ENCODE measurements around the gene BGN.

BGN gene

GRCh38 chrX:153490217-153490930 is 4.4 kb upstream of the BGN start:
- TF ChIP-seq REST (IDR thresholded peaks at IDR 0.05; ENCODE audit: low read depth) (no peak), TEAD4 (IDR thresholded peaks at IDR 0.05) (no peak), MAX (IDR thresholded peaks at IDR 0.05) (no peak), TAF1 (IDR thresholded peaks at IDR 0.05; ENCODE audit: low read depth) (no peak), CREB1 (IDR thresholded peaks at IDR 0.05; ENCODE audit: low read depth) (no peak), FOXM1 (IDR thresholded peaks at IDR 0.05; ENCODE audit: borderline replicate concordance, low read depth) (no peak), EGR1 (IDR thresholded peaks at IDR 0.05) (no peak), EP300 (IDR thresholded peaks at IDR 0.05; ENCODE audit: borderline replicate concordance) (no peak), CEBPB (IDR thresholded peaks at IDR 0.05) (no peak), TCF12 (IDR thresholded peaks at IDR 0.05; ENCODE audit: low read depth) (no peak), NFIC (IDR thresholded peaks at IDR 0.05) (no peak), RAD21 (IDR thresholded peaks at IDR 0.05; ENCODE audit: low read depth) (no peak), YY1 (IDR thresholded peaks at IDR 0.05; ENCODE audit: low read depth) (no peak), USF1 (IDR thresholded peaks at IDR 0.05) (no peak), ZBTB7A (IDR thresholded peaks at IDR 0.05; ENCODE audit: low read depth) (no peak)

- TF ChIP-seq TEAD4 (IDR thresholded peaks at IDR 0.05) (no peak), EP300 (IDR thresholded peaks at IDR 0.05; ENCODE audit: borderline replicate concordance) (no peak)
These were observed 3.3 kb upstream of the BGN start for GRCh38 chrX:153491351-153491914.

- TF ChIP-seq TEAD4 (IDR thresholded peaks at IDR 0.05), result no peak
- no peak for TF ChIP-seq ZBTB7A (IDR thresholded peaks at IDR 0.05; ENCODE audit: low read depth)
- no peak for TF ChIP-seq REST (IDR thresholded peaks at IDR 0.05; ENCODE audit: low read depth)
- TF ChIP-seq RAD21 (IDR thresholded peaks at IDR 0.05; ENCODE audit: low read depth), result no peak
- TF ChIP-seq YY1 (IDR thresholded peaks at IDR 0.05; ENCODE audit: low read depth), result no peak
- TF ChIP-seq CREB1 (IDR thresholded peaks at IDR 0.05; ENCODE audit: low read depth), result no peak
- TF ChIP-seq TCF12 (IDR thresholded peaks at IDR 0.05; ENCODE audit: low read depth), result no peak
- no peak for TF ChIP-seq FOXM1 (IDR thresholded peaks at IDR 0.05; ENCODE audit: borderline replicate concordance, low read depth)
- TF ChIP-seq MAX (IDR thresholded peaks at IDR 0.05), result no peak
- TF ChIP-seq TAF1 (IDR thresholded peaks at IDR 0.05; ENCODE audit: low read depth), result no peak
- TF ChIP-seq EGR1 (IDR thresholded peaks at IDR 0.05), result no peak
- no peak for TF ChIP-seq USF1 (IDR thresholded peaks at IDR 0.05)
- TF ChIP-seq NFIC (IDR thresholded peaks at IDR 0.05), result no peak
- TF ChIP-seq CEBPB (IDR thresholded peaks at IDR 0.05), result no peak
- TF ChIP-seq EP300 (IDR thresholded peaks at IDR 0.05; ENCODE audit: borderline replicate concordance), result no peak
These were observed 2.9 kb upstream of the BGN start for GRCh38 chrX:153491918-153492317.

- TF ChIP-seq RAD21 (IDR thresholded peaks at IDR 0.05; ENCODE audit: low read depth) (no peak), FOXM1 (IDR thresholded peaks at IDR 0.05; ENCODE audit: borderline replicate concordance, low read depth) (no peak), CEBPB (IDR thresholded peaks at IDR 0.05) (no peak), TCF12 (IDR thresholded peaks at IDR 0.05; ENCODE audit: low read depth) (no peak), CREB1 (IDR thresholded peaks at IDR 0.05; ENCODE audit: low read depth) (no peak), TEAD4 (IDR thresholded peaks at IDR 0.05) (no peak), MAX (IDR thresholded peaks at IDR 0.05) (no peak), ZBTB7A (IDR thresholded peaks at IDR 0.05; ENCODE audit: low read depth) (no peak), REST (IDR thresholded peaks at IDR 0.05; ENCODE audit: low read depth) (no peak), EP300 (IDR thresholded peaks at IDR 0.05; ENCODE audit: borderline replicate concordance) (no peak), EGR1 (IDR thresholded peaks at IDR 0.05) (no peak), NFIC (IDR thresholded peaks at IDR 0.05) (no peak)
These were observed 2.2 kb upstream of the BGN start for GRCh38 chrX:153492543-153492942.

Measured in Ishikawa (cell line).